Measurements from ENCODE around the gene SCG3. TPM values are rescaled to one million over a fixed set of nuclear protein-coding genes. Genes with fewer than 3 reads are reported as not detected.

SCG3 gene
- polyA plus RNA-seq, 1 of the 3 experiments (the other 2 are of a cell fraction) = 0.16 TPM

DNA sequence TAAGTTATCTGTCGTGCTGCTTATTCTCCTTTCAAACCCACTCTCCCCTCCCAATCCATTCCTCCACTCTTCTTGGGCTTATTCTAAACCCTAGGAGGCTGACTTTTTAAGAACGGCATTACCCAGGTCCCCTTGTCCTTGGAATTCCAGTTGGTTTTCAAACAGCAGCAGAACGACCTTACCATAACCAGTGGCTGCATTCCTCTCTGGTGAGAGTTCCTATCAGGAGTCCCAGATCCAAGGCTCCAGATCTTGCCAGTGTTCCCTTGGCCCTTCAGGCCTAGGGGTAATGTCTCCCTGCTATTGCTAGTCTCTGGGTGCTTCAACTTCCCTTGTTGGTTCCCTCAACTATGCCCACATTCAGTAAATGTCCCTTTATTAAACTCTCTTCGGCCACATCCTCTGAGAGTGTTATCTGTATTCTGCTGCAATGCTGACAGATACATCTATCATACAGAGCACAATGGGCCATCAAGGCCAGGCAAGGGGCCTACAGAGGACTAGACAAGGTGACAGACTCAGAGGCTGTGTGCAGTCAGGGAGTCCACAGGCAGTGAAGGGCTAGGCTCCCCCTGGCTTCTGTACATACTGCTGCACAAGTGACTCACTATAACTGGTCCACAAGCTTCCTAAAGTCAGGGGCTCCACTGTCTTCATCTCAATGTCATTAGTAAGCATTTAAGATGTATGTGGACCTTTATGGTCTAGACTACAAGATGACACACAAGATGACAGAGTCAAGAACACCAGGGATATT lies 46.0 kb downstream of the SCG3 start:
- Histone ChIP-seq H3K9me3 (no peaks in the 10 kb centered on the region), H2AFZ (ENCODE audit: low read depth) (no peak overlapping the region), H4K20me1 (ENCODE audit: insufficient read depth) (peaks cover 6% of the 10 kb centered on the region; the same call in 1 of the 2 replicates), H3K36me3 (replicated peaks in 1 of 2; ENCODE audit: control insufficient read depth in 1 of 2, insufficient read depth in 2 of 2, low read length in 1 of 2) (peaks cover 11% of the 10 kb centered on the region in 2 experiments), H3K4me1 (ENCODE audit: control insufficient read depth in 1 of 2, insufficient read depth in 2 of 2, low read depth in 1 of 2, low read length in 1 of 2) (peaks cover 30% of the 10 kb centered on the region in 2 experiments), H3K9me2 (no peaks in the 10 kb centered on the region), H3K27me3 (ENCODE audit: insufficient read depth) (no peaks in the 10 kb centered on the region), H3K9ac (no peak overlapping the region), H3K4me3 (ENCODE audit: low read depth in 2 of 2, low read length in 1 of 2) (peak overlapping the region in 1 of 2 experiments; percentile 24; a peak in 1 of 4 replicates), H3K27ac (ENCODE audit: low read depth in 2 of 2, low read length in 1 of 2) (peak overlapping the region; percentile 82 to 91), H3F3A (replicated peaks; ENCODE audit: insufficient read depth) (peaks cover 22% of the 10 kb centered on the region), H3K79me2 (ENCODE audit: insufficient read depth) (peaks cover 18% of the 10 kb centered on the region), H3K4me2 (peak overlapping the region; percentile 67)
- POLR2A ChIA-PET = interaction anchor here (1.0 to 1.8 kb wide), 3 partner anchors 10 to 46 kb away, joined by 3 to 7 read pairs (median 4); partner anchors contain the start of genes LYSMD2 and SCG3
- WGBS (ENCODE audit: low lambda C conversion rate) = 65% methylated on average over 4 of the region's 4 CpGs
- CTCF ChIA-PET = interaction anchor here (1.4 to 17.1 kb wide), 3 partner anchors 11 to 49 kb away, joined by 4 to 130 read pairs (median 4); partner anchors contain the start of genes LYSMD2 and SCG3
- TF ChIP-seq, protein P1, sequence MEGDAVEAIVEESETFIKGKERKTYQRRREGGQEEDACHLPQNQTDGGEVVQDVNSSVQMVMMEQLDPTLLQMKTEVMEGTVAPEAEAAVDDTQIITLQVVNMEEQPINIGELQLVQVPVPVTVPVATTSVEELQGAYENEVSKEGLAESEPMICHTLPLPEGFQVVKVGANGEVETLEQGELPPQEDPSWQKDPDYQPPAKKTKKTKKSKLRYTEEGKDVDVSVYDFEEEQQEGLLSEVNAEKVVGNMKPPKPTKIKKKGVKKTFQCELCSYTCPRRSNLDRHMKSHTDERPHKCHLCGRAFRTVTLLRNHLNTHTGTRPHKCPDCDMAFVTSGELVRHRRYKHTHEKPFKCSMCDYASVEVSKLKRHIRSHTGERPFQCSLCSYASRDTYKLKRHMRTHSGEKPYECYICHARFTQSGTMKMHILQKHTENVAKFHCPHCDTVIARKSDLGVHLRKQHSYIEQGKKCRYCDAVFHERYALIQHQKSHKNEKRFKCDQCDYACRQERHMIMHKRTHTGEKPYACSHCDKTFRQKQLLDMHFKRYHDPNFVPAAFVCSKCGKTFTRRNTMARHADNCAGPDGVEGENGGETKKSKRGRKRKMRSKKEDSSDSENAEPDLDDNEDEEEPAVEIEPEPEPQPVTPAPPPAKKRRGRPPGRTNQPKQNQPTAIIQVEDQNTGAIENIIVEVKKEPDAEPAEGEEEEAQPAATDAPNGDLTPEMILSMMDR (IDR thresholded peaks at IDR 0.05) = peak; percentile 36
- no peak for TF ChIP-seq MEF2A (IDR thresholded peaks at IDR 0.05; ENCODE audit: borderline replicate concordance, low read depth)
- TF ChIP-seq TCF12 (IDR thresholded peaks at IDR 0.05) = no peak
- TF ChIP-seq FOSL2 (IDR thresholded peaks at IDR 0.05; ENCODE audit: borderline replicate concordance, low read depth) = peak; percentile 42
- TF ChIP-seq SIN3A (IDR thresholded peaks at IDR 0.05; ENCODE audit: borderline replicate concordance, low read depth, low read length) = no peak
- TF ChIP-seq RFX5 (IDR thresholded peaks at IDR 0.05; ENCODE audit: low read length) = no peak
- TF ChIP-seq RAD21 (IDR thresholded peaks at IDR 0.05; ENCODE audit: low read length) = no peak
- no peak for TF ChIP-seq GATA2 (CRISPR knock-in tag; IDR thresholded peaks at IDR 0.05)
- DNase-seq = peak; percentile 12

DNA sequence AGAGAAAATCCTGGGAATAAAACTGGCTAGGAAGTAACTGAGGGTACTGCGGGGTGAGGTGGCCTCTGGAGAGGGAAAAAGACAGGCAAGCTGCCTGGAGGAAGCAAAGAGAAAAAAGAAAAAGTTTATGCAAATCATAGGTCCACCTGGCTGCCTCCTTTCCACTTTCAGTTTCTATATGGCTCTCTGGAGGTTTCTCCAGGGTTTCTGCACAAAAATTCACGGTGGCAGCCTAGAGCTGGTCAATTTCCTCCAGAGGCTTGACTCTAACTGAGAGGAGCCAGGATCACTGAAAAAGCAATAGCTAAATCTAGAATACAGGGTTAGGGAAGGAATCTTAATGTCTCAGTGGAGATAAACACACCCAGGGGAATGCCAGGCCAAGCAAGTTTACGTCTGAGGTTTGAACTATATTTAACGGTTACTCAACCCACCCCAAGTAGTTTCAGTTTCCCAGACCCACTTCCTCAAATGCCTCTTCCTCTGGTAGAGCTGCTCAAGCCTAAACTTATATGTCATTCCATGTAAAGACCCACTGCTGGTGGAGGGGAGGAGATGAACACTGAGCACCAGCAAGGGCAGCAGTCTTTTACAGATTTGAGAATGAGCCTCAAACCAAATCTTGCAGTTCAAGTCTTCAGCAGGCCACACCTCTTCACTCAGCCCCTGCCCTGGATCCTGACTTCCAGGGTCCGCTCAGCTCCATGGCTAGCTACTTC lies 50.4 kb downstream of the SCG3 start:
- no peaks in the 10 kb centered on the region for H3K27me3 ChIP-seq (ENCODE audit: insufficient read depth)
- no peak overlapping the region for H2AFZ ChIP-seq (ENCODE audit: low read depth)
- ChIA-PET CTCF (interaction anchor here (0.7 to 17.1 kb wide), 4 partner anchors 12 to 82 kb away, joined by 3 to 130 read pairs (median 29); no protein-coding TSS in a partner anchor), POLR2A (no interaction called here)
- no peaks in the 10 kb centered on the region for H3K9me3 ChIP-seq
- H4K20me1 ChIP-seq (ENCODE audit: insufficient read depth) = peaks cover 4% of the 10 kb centered on the region; the same call in 1 of the 2 replicates
- H3K79me2 ChIP-seq (ENCODE audit: insufficient read depth) = peaks cover 31% of the 10 kb centered on the region
- H3K4me2 ChIP-seq = 0 out of 2 replicates have a peak overlapping the region, but pooled peaks have one; percentile 8
- TF ChIP-seq RXRA (IDR thresholded peaks at IDR 0.05; ENCODE audit: borderline replicate concordance, low read depth) (no peak), MXI1 (IDR thresholded peaks at IDR 0.05; ENCODE audit: low read depth, low read length) (no peak), RAD21 (IDR thresholded peaks at IDR 0.05; ENCODE audit: low read length) (no peak), FOXJ3 (CRISPR knock-in tag; IDR thresholded peaks at IDR 0.05) (no peak)
- no peaks in the 10 kb centered on the region for H3K36me3 ChIP-seq (replicated peaks in 1 of 2; ENCODE audit: control insufficient read depth in 1 of 2, insufficient read depth in 2 of 2, low read length in 1 of 2)
- no peak for DNase-seq
- no peak overlapping the region for H3K4me3 ChIP-seq (ENCODE audit: low read depth in 2 of 2, low read length in 1 of 2)
- no peak overlapping the region for H3K27ac ChIP-seq (ENCODE audit: low read depth in 2 of 2, low read length in 1 of 2)
- H3K4me1 ChIP-seq (ENCODE audit: control insufficient read depth in 1 of 2, insufficient read depth in 2 of 2, low read depth in 1 of 2, low read length in 1 of 2) = peaks cover 10 to 24% of the 10 kb centered on the region in 2 experiments
- H3K9me2 ChIP-seq = no peaks in the 10 kb centered on the region
- H3F3A ChIP-seq (replicated peaks; ENCODE audit: insufficient read depth) = peaks cover 14% of the 10 kb centered on the region
- 82% methylated on average over 5 of the region's 5 CpGs for WGBS (ENCODE audit: low lambda C conversion rate)
- H3K9ac ChIP-seq = no peak overlapping the region
